Hepatocyte (in vitro differentiated cells): ENCODE data around the gene PNPLA7. TPM values are rescaled to one million over a fixed set of nuclear protein-coding genes. Genes with fewer than 3 reads are reported as not detected.

Source experiments
- DNase-seq: peaks from one replicate; pipeline ENCODE4 v3.0.0-alpha.2; 2016; ENCODE audit warnings: low spot score
- H2AFZ ChIP-seq: fragments of 200-600 bp; sonication (generic); 2 replicates; pipeline ENCODE4 v1.6.0; 2016; ENCODE audit warnings: antibody characterized with exemption, mild to moderate bottlenecking
- H3K27ac ChIP-seq: fragments of 200-600 bp; sonication (generic); 2 replicates; pipeline ENCODE4 v1.5.1; 2016; ENCODE audit warnings: mild to moderate bottlenecking
- H3K27me3 ChIP-seq: fragments of 200-600 bp; sonication (generic); 2 replicates; pipeline ENCODE4 v1.6.1; 2016
- H3K36me3 ChIP-seq: fragments of 200-600 bp; sonication (generic); replicated peaks from 2 replicates; pipeline ENCODE4 v1.5.1; 2016; ENCODE audit warnings: low read depth; ENCODE audit not compliant: insufficient read depth
- H3K4me1 ChIP-seq: fragments of 200-600 bp; sonication (generic); 2 replicates; pipeline ENCODE4 v1.5.1; 2016; ENCODE audit warnings: mild to moderate bottlenecking, moderate library complexity; ENCODE audit not compliant: insufficient read depth
- H3K4me2 ChIP-seq: fragments of 200-600 bp; sonication (generic); 2 replicates; pipeline ENCODE4 v1.6.0; 2016
- H3K4me3 ChIP-seq: fragments of 200-600 bp; sonication (generic); 2 replicates; pipeline ENCODE4 v1.5.1; 2016; ENCODE audit warnings: mild to moderate bottlenecking
- H3K79me2 ChIP-seq: fragments of 200-600 bp; sonication (generic); 2 replicates; pipeline ENCODE4 v1.6.0; 2017; ENCODE audit warnings: mild to moderate bottlenecking
- H3K9me2 ChIP-seq: fragments of 200-600 bp; sonication (generic); replicated peaks from 2 replicates; pipeline ENCODE4 v1.6.0; 2017; ENCODE audit warnings: mild to moderate bottlenecking; ENCODE audit not compliant: insufficient read depth
- H3K9me3 ChIP-seq: fragments of 200-600 bp; sonication (generic); 2 replicates; pipeline ENCODE4 v1.5.1; 2016; ENCODE audit warnings: low read depth, mild to moderate bottlenecking
- H4K20me1 ChIP-seq: fragments of 200-600 bp; sonication (generic); 2 replicates; pipeline ENCODE4 v1.6.0; 2016; ENCODE audit warnings: mild to moderate bottlenecking; ENCODE audit not compliant: insufficient read depth, poor library complexity, severe bottlenecking
- EZH2 ChIP-seq: fragments of 200-600 bp; sonication (generic); IDR thresholded peaks from 2 replicates; pipeline ENCODE4 v1.6.1; 2016; ENCODE audit warnings: antibody characterized with exemption, mild to moderate bottlenecking, borderline replicate concordance
- EZH2phosphoT487 ChIP-seq: fragments of 200-600 bp; sonication (generic); IDR thresholded peaks from one replicate; pipeline ENCODE4 v1.6.1; 2018; ENCODE audit warnings: antibody characterized with exemption, mild to moderate bottlenecking, low read depth, moderate library complexity; ENCODE audit not compliant: unreplicated experiment, severe bottlenecking
- WGBS: methylation state at CpG from one replicate; pipeline ENCODE4 v1.1.6; 2016; ENCODE audit warnings: low lambda C conversion rate; ENCODE audit errors: missing lambda C conversion rate; 5-methylcytosine and 5-hydroxymethylcytosine counted together
- polyA plus RNA-seq: library from polyadenylated mRNA; unstranded; fragments of >200 nt; fragmentation: Nextera tagmentation; extraction: Ambion mirVana; gene quantifications from 2 replicates; pipeline ENCODE4 v1.2.1, GENCODE V29; 2016
- total RNA-seq: library from RNA; depleted of rRNA; stranded (reverse); fragments of >200 nt; gene quantifications from 2 replicates; pipeline ENCODE4 v1.2.3, GENCODE V29; 2014
- TF ChIP-seq, protein P1 (sequence below): fragments of 200-600 bp; sonication (generic); IDR thresholded peaks from 2 replicates; pipeline ENCODE4 v1.5.1; 2016; ENCODE audit warnings: antibody characterized with exemption, mild to moderate bottlenecking; ENCODE audit not compliant: poor library complexity

Gene PNPLA7
- total and polyA plus RNA-seq, 2 experiments from 2014 or later, result 0.62 to 0.77 TPM

DNA sequence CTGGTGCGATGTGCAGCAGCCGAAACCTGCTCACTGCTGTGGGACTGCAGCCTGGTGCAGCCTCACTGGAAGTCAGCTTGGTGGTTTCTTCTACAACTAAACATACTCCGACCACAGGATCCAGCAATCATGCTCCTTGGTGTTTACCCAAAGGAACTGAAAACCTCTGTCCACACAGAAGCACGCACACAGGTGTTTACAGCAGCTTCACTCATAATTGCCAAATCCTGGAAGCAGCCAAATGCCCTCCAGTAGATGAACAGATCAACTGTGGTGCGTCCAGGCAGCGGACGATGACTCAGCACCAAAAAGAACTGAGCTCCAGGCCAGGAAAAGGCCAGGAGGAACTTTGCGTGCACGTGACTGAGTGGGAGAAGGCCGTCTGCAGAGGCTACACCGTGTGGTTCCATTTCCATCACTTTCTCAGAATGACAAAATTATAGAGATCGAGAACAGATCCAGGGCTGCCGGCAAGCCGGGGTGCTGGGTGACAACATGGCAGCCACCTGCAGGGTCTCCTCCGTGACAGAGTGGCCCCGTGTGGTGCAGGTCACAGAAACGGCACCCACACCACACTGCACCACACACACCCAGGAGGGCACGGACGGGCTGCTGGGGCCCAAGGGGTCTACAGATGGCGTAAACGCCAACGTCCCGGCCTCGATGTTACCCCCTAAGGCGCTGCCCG is 68.0 kb downstream of the PNPLA7 start:
- 75% methylated on average over 26 of the region's 26 CpGs for WGBS
- Histone ChIP-seq H3K79me2 (no peaks in the 10 kb centered on the region), H3K4me2 (no peak overlapping the region), H3K27me3 (no peaks in the 10 kb centered on the region), H2AFZ (no peak overlapping the region), H4K20me1 (no peaks in the 10 kb centered on the region), H3K27ac (no peak overlapping the region), H3K9me2 (no peaks in the 10 kb centered on the region), H3K4me3 (no peak overlapping the region), H3K9me3 (no peaks in the 10 kb centered on the region), H3K4me1 (no peaks in the 10 kb centered on the region), H3K36me3 (no peaks in the 10 kb centered on the region)
- TF ChIP-seq, protein P1, sequence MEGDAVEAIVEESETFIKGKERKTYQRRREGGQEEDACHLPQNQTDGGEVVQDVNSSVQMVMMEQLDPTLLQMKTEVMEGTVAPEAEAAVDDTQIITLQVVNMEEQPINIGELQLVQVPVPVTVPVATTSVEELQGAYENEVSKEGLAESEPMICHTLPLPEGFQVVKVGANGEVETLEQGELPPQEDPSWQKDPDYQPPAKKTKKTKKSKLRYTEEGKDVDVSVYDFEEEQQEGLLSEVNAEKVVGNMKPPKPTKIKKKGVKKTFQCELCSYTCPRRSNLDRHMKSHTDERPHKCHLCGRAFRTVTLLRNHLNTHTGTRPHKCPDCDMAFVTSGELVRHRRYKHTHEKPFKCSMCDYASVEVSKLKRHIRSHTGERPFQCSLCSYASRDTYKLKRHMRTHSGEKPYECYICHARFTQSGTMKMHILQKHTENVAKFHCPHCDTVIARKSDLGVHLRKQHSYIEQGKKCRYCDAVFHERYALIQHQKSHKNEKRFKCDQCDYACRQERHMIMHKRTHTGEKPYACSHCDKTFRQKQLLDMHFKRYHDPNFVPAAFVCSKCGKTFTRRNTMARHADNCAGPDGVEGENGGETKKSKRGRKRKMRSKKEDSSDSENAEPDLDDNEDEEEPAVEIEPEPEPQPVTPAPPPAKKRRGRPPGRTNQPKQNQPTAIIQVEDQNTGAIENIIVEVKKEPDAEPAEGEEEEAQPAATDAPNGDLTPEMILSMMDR, result no peak
- TF ChIP-seq EZH2 (no peak), EZH2phosphoT487 (no peak)
- peak; percentile 58 for DNase-seq

DNA sequence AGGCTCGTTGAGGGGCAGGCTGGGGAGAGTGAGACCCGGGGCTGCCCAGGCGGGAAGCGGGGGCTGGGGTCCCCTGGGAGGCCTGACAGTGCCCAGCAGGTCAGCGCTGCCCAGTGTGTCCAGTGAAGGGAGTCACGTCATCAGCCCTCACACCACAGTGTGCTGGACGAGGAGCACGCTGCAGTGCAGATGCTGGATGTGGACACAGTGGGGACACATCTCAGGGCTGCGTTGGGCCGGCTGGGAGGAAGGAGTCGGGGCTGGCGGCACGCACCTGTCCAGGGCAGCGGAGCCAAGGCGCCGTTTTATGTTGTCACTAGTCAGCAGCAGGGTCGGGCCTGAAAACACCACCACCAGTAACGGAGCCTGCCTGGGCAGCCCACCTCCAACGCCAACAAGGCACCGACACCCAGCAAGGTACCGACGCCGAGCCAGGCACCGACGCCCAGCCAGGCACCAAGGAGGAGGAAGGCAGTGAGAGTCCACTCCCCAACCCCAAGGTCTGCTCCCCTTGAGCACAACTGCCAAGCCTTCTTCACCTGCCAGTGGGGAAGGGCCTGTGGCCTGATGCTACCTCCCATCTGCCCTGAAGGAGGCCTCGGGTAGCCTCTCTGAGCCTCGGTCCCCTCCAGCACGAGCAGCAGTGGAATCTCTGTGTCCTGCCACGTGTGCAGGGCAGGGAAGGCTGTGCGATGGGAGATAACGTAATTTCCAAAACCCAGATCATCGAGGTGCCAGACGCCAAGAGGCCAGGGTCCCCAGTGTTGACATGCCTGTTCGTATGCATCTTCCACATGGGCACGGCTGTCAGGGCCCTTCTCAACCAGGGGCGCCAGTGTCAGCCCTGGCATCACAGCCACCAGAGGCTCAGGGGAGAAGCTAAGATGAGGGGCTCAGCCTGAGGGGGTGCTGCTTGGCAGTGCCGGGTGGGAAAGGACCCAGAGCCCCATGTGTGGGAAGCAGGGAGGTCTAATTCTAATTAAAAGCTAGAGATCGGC is 69.2 kb downstream of the PNPLA7 start:
- H3K36me3 ChIP-seq, result no peaks in the 10 kb centered on the region
- no peak for DNase-seq
- H2AFZ ChIP-seq, result no peak overlapping the region
- H4K20me1 ChIP-seq, result no peaks in the 10 kb centered on the region
- no peak overlapping the region for H3K4me3 ChIP-seq
- WGBS, result 94% methylated on average over 36 of the region's 38 CpGs
- no peaks in the 10 kb centered on the region for H3K79me2 ChIP-seq
- no peaks in the 10 kb centered on the region for H3K9me2 ChIP-seq
- no peak overlapping the region for H3K27ac ChIP-seq
- TF ChIP-seq, protein P1, result no peak
- TF ChIP-seq EZH2 (no peak), EZH2phosphoT487 (no peak)
- H3K4me1 ChIP-seq, result no peaks in the 10 kb centered on the region
- no peak overlapping the region for H3K4me2 ChIP-seq
- no peaks in the 10 kb centered on the region for H3K27me3 ChIP-seq
- H3K9me3 ChIP-seq, result no peaks in the 10 kb centered on the region

DNA sequence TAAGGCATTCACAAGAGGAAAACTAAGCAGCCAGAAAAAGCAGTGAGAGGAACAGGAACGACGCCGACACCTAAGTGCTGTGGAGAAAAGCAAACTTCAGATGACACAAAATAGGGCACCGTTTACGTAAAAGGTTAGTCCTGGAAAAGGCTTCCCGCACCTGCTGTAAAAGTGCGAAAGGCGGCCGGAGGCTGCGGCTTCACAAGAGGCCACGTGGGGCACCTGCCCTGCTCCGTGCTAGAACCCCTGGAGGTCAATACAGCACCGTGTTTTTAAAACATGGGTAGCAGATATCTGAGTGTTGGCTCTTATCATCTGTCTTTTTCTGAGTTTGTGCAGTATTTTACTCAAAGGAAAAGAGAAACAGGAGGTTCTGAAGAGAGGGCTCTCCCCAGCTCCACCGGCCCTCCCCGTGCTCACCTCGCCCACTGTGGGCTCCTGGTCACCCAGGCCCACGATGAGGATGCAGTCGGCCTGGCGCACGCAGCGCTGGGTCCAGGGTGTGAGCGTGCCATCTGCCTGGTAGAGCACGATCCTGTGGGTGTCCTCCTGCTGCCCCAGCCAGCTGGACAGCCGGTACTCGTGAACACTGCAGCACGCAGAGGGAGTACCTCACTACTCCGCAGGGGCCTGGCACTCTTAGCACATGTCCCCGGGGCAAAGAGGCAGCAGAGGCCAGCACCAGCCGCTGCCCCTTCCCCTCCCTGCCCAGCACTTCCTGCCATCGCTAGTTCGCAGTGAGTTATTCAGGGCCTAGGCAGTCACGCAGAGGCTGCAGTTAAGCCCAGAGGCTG is 70.1 kb downstream of the PNPLA7 start:
- Histone ChIP-seq H2AFZ (no peak overlapping the region), H3K27ac (no peak overlapping the region), H3K9me3 (peaks cover 5% of the 10 kb centered on the region), H3K9me2 (no peaks in the 10 kb centered on the region), H3K27me3 (no peaks in the 10 kb centered on the region), H3K4me3 (no peak overlapping the region), H3K79me2 (no peaks in the 10 kb centered on the region), H3K36me3 (no peaks in the 10 kb centered on the region), H3K4me2 (no peak overlapping the region), H4K20me1 (no peaks in the 10 kb centered on the region), H3K4me1 (no peaks in the 10 kb centered on the region)
- DNase-seq, result no peak
- TF ChIP-seq EZH2phosphoT487, result no peak
- TF ChIP-seq EZH2, result no peak
- TF ChIP-seq, protein P1, result no peak
- WGBS, result 93% methylated on average over 30 of the region's 32 CpGs
